Fibroblast of skin of right biceps (primary cell): Measurements from ENCODE around the gene FTCDNL1.

Source experiments
- DNase-seq: peaks from one replicate; pipeline ENCODE4 v3.0.0-alpha.2; 2013

Gene FTCDNL1

DNA sequence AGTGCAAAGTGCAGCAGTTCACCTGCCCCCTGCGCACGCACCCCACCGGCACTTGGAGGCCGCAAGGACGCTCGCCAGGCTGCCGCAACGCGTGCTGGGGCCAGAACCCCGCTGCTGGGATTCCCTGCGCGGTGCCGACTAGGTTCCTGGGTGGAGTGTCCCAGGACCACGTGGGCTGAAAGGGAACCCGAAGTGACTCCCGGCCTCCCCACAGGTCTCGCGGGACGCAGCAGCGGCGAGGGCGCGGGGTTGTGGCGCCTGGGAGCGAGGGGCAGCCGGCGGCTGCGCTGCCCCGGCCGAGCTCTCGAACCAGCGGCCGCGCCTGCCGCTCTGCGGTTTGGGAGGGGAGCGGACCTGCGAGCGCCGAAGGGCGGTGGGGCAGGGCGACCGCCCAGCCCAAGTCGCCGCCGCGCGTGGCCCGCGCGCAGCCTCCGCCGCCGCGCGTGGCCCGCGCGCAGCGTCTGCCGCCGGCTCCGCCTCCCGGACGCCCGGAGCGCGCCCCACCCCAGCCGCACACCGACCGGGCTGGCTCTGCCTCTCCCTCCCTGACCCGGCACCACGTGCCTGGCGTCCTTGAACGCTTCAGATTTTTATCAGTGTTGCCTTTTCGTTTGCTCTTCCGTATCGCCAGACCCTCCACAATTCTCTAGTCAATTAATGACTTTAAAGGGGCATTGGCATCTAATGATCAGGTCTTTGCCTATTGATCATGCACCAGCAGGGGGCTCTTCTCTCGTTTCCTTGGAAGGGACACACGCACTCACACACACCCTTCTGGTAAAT, at the start of gene FTCDNL1:
Gene FTCDNL1 (minus strand): TSS at position 475 of the 783 bp plus-strand sequence. CDS start 2,230 bp downstream, outside the sequence.
- DNase-seq = peak; percentile 33

DNA sequence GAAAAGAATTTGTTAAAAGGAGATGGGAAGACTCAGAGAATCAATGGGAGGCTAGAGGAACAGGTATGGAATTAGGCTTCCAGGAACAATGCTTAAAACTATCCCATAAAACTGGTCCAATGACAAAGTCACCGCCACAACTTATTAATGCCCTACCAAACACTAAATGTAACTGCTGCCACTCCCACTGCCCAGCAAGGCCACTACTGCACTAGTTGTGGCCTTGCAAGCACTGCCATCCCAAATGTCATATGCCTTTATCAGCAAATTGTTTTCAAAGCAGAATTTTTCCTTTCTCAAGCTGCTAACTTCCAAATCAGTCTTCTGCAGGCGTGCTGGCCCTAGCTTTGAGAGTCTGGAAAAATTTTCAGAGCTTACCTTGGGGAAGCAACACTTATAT, 45.6 kb upstream of the FTCDNL1 start:
- DNase-seq = no peak

DNA sequence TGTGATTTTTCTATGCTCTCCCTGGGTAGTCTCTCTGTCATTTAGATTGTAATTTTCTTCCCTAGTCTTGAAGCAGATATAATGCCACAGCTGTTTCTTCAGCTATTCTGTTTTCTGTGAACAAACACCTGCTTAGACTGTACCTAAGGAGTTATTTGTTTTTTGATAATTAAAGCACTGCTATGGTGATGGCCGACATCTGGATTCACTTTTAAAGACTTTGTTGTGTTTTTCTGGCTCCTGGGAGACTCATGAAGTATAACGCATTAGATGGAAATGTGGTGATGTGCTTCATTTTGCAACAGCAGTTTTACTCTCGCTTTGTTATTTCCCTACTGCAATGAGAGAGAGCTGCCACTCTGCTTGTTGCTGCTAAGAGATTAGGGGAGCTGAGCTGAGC, 44.4 kb upstream of the FTCDNL1 start:
- DNase-seq = peak; percentile 10

DNA sequence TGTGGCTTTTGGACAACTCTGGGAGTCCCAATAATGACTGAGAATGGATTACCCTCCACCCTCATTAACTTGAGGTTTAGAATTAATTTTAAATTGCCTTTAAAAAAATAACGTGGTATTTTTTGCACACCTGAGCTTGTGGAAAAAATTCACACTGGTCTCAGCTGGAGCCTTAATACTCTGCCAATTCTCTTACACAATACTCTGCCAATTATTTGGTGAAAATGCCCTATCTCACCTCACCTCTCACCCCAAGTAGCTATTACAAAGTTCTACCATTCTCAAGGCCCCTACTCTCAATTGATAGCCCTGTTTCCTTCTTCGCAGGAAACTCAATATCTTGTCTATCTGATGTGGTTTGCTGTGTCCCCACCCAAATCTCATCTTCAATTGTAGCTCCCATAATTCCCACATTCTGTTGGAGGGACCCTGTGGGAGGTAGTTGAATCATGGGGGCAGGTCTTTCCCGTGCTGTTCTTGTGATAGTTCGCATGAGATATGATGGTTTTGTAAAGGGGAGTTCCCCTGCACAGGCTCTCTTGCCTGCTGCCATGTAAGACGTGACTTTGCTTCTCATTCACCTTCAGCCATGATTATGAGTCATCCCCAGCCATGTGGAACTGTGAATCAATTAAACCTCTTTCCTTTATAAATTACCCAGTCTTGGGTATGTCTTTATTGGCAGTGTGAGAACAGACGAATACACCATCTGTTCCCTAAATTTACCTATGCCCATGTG, 32.7 kb upstream of the FTCDNL1 start:
- no peak for DNase-seq

DNA sequence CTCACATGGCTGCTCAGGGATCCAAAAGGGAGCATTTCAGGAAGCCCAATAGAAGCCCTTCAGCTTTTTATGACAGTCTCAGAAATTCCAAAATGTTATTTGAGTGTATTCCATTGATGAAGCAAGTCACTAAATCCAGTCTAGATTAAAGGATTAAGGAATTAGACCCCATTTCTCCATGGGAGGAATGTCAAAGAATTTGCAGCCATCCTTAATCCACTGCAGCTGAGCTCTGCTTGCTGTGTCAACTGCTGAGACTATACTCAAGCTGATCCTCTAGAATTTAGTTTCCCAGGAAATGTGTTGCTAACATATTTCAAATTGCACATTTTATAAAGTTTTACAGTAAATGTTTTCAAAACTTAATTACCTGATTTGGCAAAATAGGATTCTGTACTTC, 31.7 kb upstream of the FTCDNL1 start:
- no peak for DNase-seq

DNA sequence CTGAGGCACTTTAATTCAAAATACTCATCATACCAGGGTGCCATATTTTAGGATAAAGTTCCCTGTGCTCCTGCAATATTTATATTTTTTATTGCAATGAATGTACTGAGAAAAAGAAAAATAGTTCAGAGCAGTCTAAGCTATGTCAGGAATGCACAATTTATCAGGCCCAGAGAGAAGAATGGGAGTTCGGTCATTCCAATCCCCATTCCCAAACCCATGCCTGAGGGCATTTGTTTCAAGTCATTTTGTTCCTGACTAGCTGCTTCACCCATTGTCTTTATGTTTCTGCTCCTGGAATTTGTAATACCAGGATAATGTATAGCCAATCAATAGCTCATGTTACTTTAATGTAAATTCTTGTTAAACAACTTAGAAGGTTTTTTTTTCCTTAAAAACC, 24.4 kb upstream of the FTCDNL1 start:
- DNase-seq = no peak

DNA sequence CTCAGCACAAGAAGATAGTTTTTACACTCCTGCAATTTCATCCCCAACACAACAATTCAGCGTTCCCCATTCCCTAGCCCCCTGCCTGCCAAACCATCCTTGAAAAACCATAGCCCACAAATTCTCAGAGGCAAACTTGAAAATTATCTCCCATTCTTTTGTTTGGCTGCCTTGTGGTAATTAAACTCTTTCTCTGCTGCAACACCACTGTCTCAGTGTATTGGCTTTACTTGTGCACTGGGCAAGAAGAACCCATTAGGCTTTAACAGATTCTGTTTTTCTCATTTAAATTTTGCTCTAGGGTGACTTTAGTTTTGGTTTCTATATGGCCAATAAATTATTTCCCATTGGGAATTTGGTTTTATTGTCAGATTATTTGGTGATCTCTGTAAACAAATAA, 23.2 kb upstream of the FTCDNL1 start:
- no peak for DNase-seq

DNA sequence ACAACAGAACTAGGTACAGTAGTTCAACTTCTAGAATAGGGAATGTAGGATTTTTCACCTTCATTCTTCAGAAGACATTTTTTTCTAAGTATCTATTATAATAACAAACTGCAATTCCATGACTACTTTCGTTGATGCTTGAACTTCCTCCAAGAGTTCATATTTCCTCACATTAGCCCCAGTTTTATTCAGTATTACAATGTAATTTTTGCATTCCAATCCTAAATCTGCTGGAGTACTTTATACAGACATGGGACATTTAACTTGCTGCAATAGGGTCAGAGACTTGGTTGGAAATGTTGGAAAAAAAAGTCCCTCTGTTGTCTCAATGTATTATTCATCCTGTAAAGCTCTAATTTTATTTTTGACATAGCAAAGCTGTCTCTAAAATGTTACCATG, 19.6 kb upstream of the FTCDNL1 start:
- DNase-seq = peak; percentile 4

DNA sequence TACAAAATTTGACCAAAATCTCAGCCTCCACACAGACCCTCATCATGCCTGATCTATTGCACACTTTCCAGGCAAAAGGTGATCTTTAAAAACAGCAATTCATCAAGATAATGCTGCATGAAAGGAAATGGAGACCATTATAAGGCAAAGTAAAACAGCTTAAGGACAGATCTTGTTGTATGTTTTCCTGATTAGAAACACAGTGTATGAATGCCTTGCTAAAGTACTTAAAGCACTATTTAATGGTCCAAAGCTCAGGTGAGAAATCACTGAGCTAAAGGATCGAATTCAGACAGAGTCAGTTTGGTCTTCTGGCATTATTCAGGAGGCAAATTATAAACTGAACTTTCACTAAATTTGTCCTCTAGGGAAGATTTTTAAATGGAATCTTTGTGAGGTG, 18.7 kb upstream of the FTCDNL1 start:
- DNase-seq = no peak

DNA sequence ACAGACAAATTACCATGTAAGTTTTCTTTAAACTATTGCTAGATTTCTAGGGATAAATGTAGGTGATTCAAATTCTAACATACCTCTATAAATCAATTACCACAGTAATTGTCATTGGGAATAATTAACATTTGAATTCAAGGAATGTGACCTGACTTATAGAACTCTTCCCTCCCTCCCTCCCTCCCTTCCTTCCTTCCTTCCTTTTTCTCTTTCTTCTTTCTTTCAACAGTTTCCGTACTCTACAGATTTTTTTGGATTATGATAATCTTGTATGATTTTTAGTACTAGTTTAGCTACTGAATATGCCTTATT, 18.2 kb upstream of the FTCDNL1 start:
- DNase-seq = no peak

DNA sequence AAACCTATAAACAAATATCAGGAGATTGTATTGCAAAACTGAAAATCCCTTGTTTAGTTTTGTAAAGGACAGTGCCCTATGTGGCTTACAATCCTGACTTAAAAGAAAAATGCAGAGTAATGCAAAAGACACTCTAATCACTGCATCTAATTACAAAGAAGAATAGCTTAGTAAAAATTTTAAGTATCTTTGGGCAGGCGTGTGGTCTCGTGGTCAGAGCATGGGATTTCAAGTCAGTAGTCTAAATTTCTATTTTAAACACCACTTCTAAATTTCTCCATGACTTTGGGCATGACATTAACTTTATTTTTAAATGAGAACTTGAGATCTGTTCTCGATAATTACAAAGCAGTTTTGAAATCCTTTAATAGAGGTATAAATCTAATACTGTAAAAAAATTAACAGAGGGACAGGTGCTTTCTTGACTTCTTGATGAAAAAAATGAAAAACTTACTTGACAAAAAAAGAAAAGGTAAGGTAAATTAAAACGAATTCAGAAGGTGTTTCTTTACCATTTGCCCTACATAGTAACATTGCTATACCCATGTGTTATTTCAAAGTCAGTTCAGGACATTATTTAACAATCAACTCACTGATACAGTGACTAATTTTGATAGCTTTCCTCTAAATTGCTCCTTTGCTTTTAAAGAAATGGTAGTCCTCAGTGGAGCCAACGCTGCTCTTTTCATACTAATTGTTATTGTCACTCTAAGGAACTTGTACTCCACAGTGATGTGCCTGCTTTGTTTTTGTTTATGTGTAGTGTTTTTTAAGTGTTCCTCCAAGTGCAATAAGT, 17.6 kb upstream of the FTCDNL1 start:
- DNase-seq = no peak

DNA sequence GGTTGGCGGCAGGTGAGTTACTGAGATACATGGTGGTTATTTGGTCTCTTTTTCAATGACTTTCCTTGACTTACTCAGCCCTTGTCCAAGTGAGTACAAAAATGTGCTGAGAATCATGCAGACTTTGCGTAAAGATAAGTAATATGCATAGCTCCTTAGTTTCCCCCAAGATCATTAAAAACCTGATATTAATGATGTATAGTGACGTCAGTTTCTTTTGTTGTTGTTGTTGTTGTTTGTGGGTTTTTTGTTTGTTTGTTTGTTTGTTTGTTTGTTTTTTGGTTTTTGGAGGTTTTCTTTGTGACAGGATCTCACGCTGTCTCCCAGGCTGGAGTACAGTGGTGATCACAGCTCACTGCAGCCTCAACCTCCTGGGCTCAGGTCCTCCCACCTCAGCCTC, 14.9 kb upstream of the FTCDNL1 start:
- no peak for DNase-seq

DNA sequence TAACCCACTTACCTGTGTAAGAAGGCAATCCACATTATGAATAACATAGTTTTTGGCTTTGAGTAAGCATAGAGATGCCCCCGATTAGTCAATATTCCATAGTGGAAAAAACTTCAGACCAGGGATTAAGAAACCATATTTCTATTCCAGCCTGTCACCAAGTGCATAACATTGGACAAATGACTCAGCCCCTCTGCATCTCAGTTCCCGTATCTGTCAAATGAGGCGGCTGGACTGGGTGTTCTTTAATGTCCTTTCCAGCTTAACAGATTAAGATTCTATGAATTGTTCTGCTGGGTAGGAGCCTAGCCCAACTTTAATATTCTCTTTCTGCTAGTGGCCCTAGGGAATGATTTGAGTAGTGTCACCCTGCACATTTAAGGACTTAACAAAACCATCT, 11.8 kb upstream of the FTCDNL1 start:
- DNase-seq = peak; percentile 36

DNA sequence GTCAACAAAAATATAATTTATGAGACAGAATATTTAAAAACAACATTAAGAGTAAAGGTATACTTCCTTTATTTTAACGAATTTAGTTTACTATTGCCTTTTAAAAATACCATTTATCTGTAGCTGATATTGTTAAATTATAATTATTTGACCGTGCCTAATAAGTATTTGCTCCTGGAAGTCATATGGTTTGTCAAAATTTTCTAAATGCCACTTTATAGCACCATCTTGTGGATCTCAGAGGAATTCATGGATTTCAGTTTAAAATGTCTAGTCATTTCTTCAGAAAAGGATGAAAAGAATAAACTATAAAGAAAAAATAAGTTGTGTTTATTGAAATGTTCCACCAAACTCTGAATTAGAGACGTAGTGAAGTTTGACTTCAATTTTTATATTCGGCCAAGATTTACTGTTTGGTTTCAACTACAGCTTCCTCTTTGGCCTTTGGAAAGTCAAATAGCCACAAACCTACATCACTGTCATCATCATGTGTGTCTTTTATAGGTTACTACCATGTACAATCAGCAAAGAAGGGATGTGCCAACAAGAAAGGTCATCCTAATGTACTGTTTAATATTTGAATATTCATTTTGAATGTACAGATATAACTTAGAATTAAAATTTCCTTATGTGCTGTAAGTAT, 10.3 kb upstream of the FTCDNL1 start:
- DNase-seq = peak; percentile 11

DNA sequence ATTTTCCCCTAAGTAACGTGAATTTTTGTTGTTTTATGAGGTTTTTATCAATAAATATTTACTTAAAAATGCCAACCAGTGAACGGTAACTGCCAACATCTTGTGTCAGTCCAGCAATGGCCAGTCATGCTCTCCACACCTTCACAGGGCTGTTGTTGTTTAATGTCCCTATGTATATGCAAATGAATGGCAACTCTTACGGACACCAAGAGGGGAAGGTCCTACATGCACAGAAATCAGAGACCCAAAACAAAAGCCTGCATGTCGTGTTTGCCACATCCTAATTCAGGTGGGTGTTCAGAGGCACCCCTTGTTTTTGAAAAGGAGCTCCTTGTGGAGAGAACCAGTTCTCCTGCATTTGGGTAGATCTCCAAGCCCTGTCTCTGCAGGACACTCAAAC, 4.8 kb upstream of the FTCDNL1 start:
- DNase-seq = no peak

DNA sequence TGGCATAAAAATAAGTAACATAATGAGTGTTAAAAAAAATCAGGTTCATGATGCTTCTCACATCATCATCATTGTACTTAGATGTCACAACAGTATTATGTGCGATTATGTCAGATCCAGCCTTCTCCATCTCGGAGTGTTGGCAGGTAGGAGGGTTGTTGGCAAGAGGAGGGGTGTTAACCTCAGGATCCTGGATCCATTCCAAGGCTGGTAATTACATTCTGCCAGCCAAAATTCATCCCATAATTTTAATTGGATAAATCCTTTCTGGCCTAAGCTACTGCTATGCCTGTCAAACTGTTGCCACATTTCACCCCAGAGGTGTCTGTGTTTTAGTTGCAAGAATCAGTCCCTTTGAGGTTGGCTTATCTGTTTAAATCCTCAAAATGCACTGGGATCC, 891 bp upstream of the FTCDNL1 start:
- no peak for DNase-seq

DNA sequence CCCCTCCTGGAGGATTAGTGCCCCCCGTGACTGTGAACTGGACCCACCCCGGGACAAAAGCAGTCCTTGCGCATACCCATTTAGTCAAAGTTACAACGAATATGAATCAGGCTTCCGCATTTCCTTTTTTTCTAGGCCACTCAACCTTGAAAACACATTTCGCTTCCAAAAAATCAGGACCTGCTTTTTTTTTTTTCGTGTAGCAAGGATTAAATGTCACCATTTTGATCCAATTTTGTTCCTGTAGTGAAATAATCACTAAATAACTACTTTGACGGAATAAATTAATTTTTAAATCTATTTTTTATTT, 464 bp upstream of the FTCDNL1 start:
- DNase-seq = no peak

DNA sequence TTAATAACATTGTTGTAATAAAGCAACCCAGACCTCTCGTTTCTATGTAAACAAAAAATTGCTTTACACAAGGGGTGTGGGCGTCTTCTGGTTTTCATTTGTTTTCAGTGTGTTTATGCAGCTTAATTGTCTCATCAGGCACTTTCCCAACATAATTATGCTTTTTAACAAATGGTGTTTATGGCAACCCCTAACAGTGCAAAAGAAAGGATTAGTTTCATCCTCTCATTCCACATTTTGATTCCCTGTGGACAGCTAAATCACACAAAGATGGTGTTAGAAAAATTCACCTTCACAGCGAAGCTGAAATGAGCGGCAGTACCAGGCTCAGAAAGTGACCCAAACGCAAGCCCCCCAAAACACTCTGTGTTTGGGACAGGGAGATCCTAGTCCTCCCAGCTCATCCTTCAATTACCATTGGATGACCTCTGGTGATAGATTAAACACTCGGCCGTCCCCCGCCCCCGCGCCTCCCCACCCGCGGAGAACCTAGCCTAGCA, 724 bp downstream of the FTCDNL1 start:
- DNase-seq = no peak

DNA sequence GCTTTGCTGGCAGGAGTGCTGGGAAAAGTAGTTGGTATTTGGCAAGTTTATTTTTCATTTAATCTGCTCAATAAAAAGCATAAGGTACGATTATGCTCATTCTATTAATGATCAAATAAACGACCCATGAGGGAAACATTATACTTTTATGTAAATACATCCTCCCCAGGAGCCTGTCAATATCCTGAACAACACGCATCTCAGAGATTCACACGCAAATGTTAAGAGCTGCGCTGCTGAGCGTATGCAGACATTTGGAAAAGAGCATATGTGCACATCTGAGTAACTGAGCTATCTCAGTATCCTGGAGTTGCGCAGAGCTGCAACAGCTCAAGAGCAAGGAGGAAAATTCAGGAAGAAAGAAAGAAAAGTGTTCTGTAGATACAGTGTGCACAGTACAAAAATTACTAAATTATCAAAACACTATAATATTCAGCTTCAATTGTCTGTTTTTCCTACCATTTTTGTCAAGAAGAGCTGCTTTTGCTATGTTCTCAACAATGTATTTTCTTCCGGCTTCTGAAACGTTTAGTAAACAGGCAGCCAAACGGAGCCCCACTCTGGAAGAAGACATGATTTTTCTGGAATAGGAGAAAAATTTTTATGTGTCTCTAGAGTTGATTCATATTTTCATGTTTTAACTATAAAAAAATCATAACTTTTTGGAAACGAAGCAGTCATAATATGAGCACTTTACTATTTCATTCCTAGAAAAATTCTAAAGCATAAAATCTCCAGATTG, 2.4 kb downstream of the FTCDNL1 start:
- DNase-seq = no peak

DNA sequence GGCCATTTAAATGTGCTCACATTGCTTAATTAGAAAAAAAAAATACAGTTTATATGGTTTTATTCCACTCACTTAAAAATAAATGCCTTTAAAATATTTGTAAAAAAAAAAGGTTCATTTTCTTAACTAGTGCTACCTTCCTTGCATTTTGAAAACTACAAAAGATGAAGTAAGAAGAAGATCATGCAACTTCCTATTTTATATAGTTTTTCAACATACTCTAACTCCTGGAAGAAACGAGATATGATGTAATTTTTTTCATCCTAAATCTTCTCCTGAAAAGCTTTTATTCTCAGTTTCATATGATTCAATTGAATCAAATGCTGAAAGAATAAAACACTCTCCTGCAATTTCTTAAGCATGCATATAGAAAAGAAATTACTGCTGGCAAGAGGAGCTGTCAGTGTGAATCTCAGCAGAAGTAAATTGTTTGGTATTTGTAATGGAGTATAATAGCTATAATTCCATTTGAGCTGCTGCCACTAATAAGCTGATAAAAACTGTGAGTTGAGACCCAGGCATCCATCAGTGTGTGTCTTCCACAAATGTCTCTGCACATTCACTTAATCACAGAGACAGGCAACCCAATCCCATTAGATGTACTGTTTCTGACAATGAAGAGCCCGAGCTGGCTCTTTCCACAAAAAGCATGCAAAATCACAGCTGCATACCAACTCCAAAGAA, 3.7 kb downstream of the FTCDNL1 start:
- DNase-seq = no peak

DNA sequence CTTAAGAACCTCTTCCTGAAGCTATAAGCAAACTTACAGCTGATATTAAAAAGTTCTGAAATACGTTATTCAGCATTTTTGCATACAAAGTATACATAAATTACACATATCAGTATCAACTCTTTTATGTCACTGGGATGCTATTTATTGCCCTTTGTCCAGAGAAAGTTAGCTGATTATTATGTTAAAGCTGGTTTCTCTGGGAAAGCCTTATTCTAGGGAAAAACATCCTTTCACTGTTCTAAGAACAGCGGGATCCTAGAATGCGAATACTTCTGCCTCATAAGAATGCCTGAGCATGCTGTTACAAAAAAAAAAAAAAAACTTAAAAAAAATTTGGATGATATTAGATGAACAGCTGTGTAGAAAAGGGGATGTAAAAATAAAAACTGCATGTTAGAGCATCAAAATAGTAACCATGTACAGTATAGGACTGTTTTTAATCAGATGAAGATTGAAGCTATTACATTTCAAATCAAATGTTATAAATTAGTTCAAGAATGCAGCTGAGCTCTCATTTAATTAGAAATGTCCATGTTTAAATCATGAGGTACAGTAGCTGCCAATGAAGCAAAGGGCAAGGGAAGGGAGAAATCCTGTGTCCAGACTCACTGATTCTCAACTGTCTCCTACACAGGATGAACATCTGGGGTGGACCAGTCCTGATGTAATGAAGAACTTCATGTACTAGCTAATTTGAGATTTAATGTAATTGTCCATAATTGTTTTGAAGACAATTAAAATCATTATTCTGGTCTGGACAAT, 8.2 kb downstream of the FTCDNL1 start:
- no peak for DNase-seq
